ENCODE measurements around the gene IPO9. TPM values are rescaled to one million over a fixed set of nuclear protein-coding genes. Genes with fewer than 3 reads are reported as not detected.
A peak's percentile ranks its signal among the peaks of the same experiment; 100 is the strongest.

Gene IPO9
- total RNA-seq, 2 donors from 2014 or later, result 108 to 133 TPM

GRCh38 chr1:201886103-201886885 lies 57.3 kb downstream of the IPO9 start:
- H3K4me3 ChIP-seq (ENCODE audit: low read length), result no peak overlapping the region
- DNase-seq, result no peak
- TF ChIP-seq, protein P1, sequence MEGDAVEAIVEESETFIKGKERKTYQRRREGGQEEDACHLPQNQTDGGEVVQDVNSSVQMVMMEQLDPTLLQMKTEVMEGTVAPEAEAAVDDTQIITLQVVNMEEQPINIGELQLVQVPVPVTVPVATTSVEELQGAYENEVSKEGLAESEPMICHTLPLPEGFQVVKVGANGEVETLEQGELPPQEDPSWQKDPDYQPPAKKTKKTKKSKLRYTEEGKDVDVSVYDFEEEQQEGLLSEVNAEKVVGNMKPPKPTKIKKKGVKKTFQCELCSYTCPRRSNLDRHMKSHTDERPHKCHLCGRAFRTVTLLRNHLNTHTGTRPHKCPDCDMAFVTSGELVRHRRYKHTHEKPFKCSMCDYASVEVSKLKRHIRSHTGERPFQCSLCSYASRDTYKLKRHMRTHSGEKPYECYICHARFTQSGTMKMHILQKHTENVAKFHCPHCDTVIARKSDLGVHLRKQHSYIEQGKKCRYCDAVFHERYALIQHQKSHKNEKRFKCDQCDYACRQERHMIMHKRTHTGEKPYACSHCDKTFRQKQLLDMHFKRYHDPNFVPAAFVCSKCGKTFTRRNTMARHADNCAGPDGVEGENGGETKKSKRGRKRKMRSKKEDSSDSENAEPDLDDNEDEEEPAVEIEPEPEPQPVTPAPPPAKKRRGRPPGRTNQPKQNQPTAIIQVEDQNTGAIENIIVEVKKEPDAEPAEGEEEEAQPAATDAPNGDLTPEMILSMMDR (conservative IDR thresholded peaks at IDR 0.05), result no peak
- Mint-ChIP-seq H3K27ac (no peak overlapping the region), H3K36me3 (ENCODE audit: low read depth) (no peaks in the 10 kb centered on the region), H3K27me3 (ENCODE audit: insufficient read depth) (peaks cover 30% of the 10 kb centered on the region), H3K4me3 (no peak overlapping the region), H3K9me3 (no peaks in the 10 kb centered on the region), H3K4me1 (peaks cover 17% of the 10 kb centered on the region)
- H3K27ac ChIP-seq (ENCODE audit: low read depth, low read length), result no peak overlapping the region
- H3K9me3 ChIP-seq (ENCODE audit: control insufficient read depth, low read length), result no peaks in the 10 kb centered on the region
- peaks cover 5% of the 10 kb centered on the region for H3K4me1 ChIP-seq (ENCODE audit: control insufficient read depth, insufficient read depth, low read length)
- no peak overlapping the region for H3K9ac ChIP-seq (ENCODE audit: extremely low read depth, low read length, poor library complexity, severe bottlenecking)
- peaks cover 30% of the 10 kb centered on the region for H3K27me3 ChIP-seq (ENCODE audit: control insufficient read depth, insufficient read depth, low read length, poor library complexity, severe bottlenecking)
- no peaks in the 10 kb centered on the region for H3K36me3 ChIP-seq (ENCODE audit: control insufficient read depth, insufficient read depth, low read length)
- WGBS, 2 experiments (ENCODE audit: insufficient coverage in 1 of 2, insufficient read length in 1 of 2), result 87 to 93% methylated on average over 6 to 9 of the region's 9 CpGs

- Histone ChIP-seq H3K9ac (ENCODE audit: extremely low read depth, low read length, poor library complexity, severe bottlenecking) (no peak overlapping the region), H3K27ac (ENCODE audit: low read depth, low read length) (no peak overlapping the region), H3K9me3 (ENCODE audit: control insufficient read depth, low read length) (no peaks in the 10 kb centered on the region), H3K36me3 (ENCODE audit: control insufficient read depth, insufficient read depth, low read length) (no peaks in the 10 kb centered on the region), H3K4me1 (ENCODE audit: control insufficient read depth, insufficient read depth, low read length) (peaks cover 5% of the 10 kb centered on the region), H3K27me3 (ENCODE audit: control insufficient read depth, insufficient read depth, low read length, poor library complexity, severe bottlenecking) (peaks cover 30% of the 10 kb centered on the region), H3K4me3 (ENCODE audit: low read length) (no peak overlapping the region)
- peak; percentile 48 for DNase-seq
- 88 to 90% methylated on average over 2 to 5 of the region's 5 CpGs for WGBS, 2 experiments (ENCODE audit: insufficient coverage in 1 of 2, insufficient read length in 1 of 2)
- no peaks in the 10 kb centered on the region for H3K36me3 Mint-ChIP-seq (ENCODE audit: low read depth)
- H3K9me3 Mint-ChIP-seq, result no peaks in the 10 kb centered on the region
- TF ChIP-seq, protein P1 (conservative IDR thresholded peaks at IDR 0.05), result no peak
- H3K27ac Mint-ChIP-seq, result no peak overlapping the region
- no peak overlapping the region for H3K4me3 Mint-ChIP-seq
- peaks cover 30% of the 10 kb centered on the region for H3K27me3 Mint-ChIP-seq (ENCODE audit: insufficient read depth)
- peaks cover 11% of the 10 kb centered on the region for H3K4me1 Mint-ChIP-seq
Observed at GRCh38 chr1:201887116-201887866, 58.3 kb downstream of the IPO9 start.

- H3K4me1 ChIP-seq (ENCODE audit: control insufficient read depth, insufficient read depth, low read length), result peaks cover 5% of the 10 kb centered on the region
- no peaks in the 10 kb centered on the region for H3K36me3 ChIP-seq (ENCODE audit: control insufficient read depth, insufficient read depth, low read length)
- peaks cover 30% of the 10 kb centered on the region for H3K27me3 ChIP-seq (ENCODE audit: control insufficient read depth, insufficient read depth, low read length, poor library complexity, severe bottlenecking)
- WGBS, 2 experiments (ENCODE audit: insufficient coverage in 1 of 2, insufficient read length in 1 of 2), result 5 to 6% methylated on average over 23 to 49 of the region's 49 CpGs
- peak; percentile 88 for DNase-seq
- Mint-ChIP-seq H3K4me3 (peak within 1 kb of the TSS; percentile 61), H3K36me3 (ENCODE audit: low read depth) (no peaks in the 10 kb centered on the region), H3K9me3 (no peaks in the 10 kb centered on the region), H3K27ac (no peak within 1 kb of the TSS), H3K27me3 (ENCODE audit: insufficient read depth) (peaks cover 30% of the 10 kb centered on the region), H3K4me1 (peaks cover 16% of the 10 kb centered on the region)
- H3K27ac ChIP-seq (ENCODE audit: low read depth, low read length), result no peak within 1 kb of the TSS
- TF ChIP-seq, protein P1 (conservative IDR thresholded peaks at IDR 0.05), result no peak
- H3K9me3 ChIP-seq (ENCODE audit: control insufficient read depth, low read length), result no peaks in the 10 kb centered on the region
- peak within 1 kb of the TSS; percentile 76 for H3K4me3 ChIP-seq (ENCODE audit: low read length)
- no peak within 1 kb of the TSS for H3K9ac ChIP-seq (ENCODE audit: extremely low read depth, low read length, poor library complexity, severe bottlenecking)
Observed at GRCh38 chr1:201888282-201889089, 59.5 kb downstream of the IPO9 start, which contains the start of gene SHISA4. Gene SHISA4 (plus strand): TSS chr1:201888898. CDS start chr1:201888995, 97 bp downstream.
